ENCODE measurements around the gene DIDO1. TPM values are rescaled to one million over a fixed set of nuclear protein-coding genes. Genes with fewer than 3 reads are reported as not detected.
A peak's percentile ranks its signal among the peaks of the same experiment; 100 is the strongest.

DIDO1 gene
- total and polyA plus RNA-seq, 2 of the 13 experiments (the other 11 are each of a cell fraction or from before 2014, with no cell fraction given) = 75.0 to 75.1 TPM

GRCh38 chr20:62837790-62838127, 88.5 kb downstream of the DIDO1 start:
- 88% methylated on average over 8 of the region's 8 CpGs for WGBS (ENCODE audit: low lambda C conversion rate)
- no peak overlapping the region for H3K27ac ChIP-seq (ENCODE audit: extremely low read length, insufficient read depth, low read length)
- H3K27me3 ChIP-seq (ENCODE audit: control insufficient read depth in 1 of 2, insufficient read depth in 2 of 2, low read length in 2 of 2) = no peaks in the 10 kb centered on the region
- no peaks in the 10 kb centered on the region for H4K20me1 ChIP-seq (ENCODE audit: insufficient read depth, low read length)
- in situ Hi-C loops (cut with HindIII; ENCODE audit: extremely low pct_ligation_motif_present, low pct_unique_long_range_greater_than_20kb) = no loop called here
- DNase-seq (ENCODE audit: low spot score) = no peak
- TF ChIP-seq ZNF530 (CRISPR knock-in tag; IDR thresholded peaks at IDR 0.05; ENCODE audit: low read depth) = 0 out of 2 replicates have a peak, but pooled peaks have one; percentile 2
- no peak for TF ChIP-seq NCOA5 (CRISPR knock-in tag; IDR thresholded peaks at IDR 0.05)
- no peak for FAIRE-seq
- no TSS peak for BruUV-seq (replicated peaks)
- no peak for ATAC-seq
- no peaks in the 10 kb centered on the region for H3K79me2 ChIP-seq (ENCODE audit: insufficient read depth, low read length)
- ChIA-PET CTCF (ENCODE audit: low intra/inter-chr PET ratio, low total read pairs) (no interaction called here), POLR2A (no interaction called here)
- no peak overlapping the region for H3K4me3 ChIP-seq (replicated peaks in 1 of 3; ENCODE audit: insufficient read depth in 1 of 3, low read depth in 2 of 3, low read length in 3 of 3)
- intact Hi-C loops (cut with micrococcal nuclease; ENCODE audit: unreplicated experiment) = no loop called here
- no peak overlapping the region for H2AFZ ChIP-seq (ENCODE audit: low read length)
- H3K4me1 ChIP-seq (ENCODE audit: insufficient read depth, low read length) = peaks cover 13% of the 10 kb centered on the region
- no peak overlapping the region for H3K9ac ChIP-seq (ENCODE audit: insufficient read depth, low read depth, low read length)
- peaks cover 14 to 22% of the 10 kb centered on the region in 2 experiments; a peak in 4 of 5 replicates for H3K36me3 ChIP-seq (replicated peaks in 1 of 2; ENCODE audit: control insufficient read depth in 1 of 2, insufficient read depth in 2 of 2, low read length in 2 of 2)
- H3K9me3 ChIP-seq (ENCODE audit: low read length) = no peaks in the 10 kb centered on the region
- no peak overlapping the region for H3K4me2 ChIP-seq (ENCODE audit: low read depth, low read length)

GRCh38 chr20:62836967-62837490, 89.3 kb downstream of the DIDO1 start:
- FAIRE-seq (no peak), DNase-seq (ENCODE audit: low spot score) (no peak), ATAC-seq (no peak)
- H2AFZ ChIP-seq (ENCODE audit: low read length) = no peak overlapping the region
- peaks cover 14 to 22% of the 10 kb centered on the region in 2 experiments; a peak in 4 of 5 replicates for H3K36me3 ChIP-seq (replicated peaks in 1 of 2; ENCODE audit: control insufficient read depth in 1 of 2, insufficient read depth in 2 of 2, low read length in 2 of 2)
- ChIA-PET POLR2A (no interaction called here), CTCF (ENCODE audit: low intra/inter-chr PET ratio, low total read pairs) (no interaction called here)
- intact Hi-C loops (cut with micrococcal nuclease; ENCODE audit: unreplicated experiment) = no loop called here
- H3K4me2 ChIP-seq (ENCODE audit: low read depth, low read length) = no peak overlapping the region
- H3K4me1 ChIP-seq (ENCODE audit: insufficient read depth, low read length) = peaks cover 20% of the 10 kb centered on the region
- no peaks in the 10 kb centered on the region for H3K79me2 ChIP-seq (ENCODE audit: insufficient read depth, low read length)
- H3K27me3 ChIP-seq (ENCODE audit: control insufficient read depth in 1 of 2, insufficient read depth in 2 of 2, low read length in 2 of 2) = no peaks in the 10 kb centered on the region
- no peak overlapping the region for H3K9ac ChIP-seq (ENCODE audit: insufficient read depth, low read depth, low read length)
- no peaks in the 10 kb centered on the region for H3K9me3 ChIP-seq (ENCODE audit: low read length)
- in situ Hi-C loops (cut with HindIII; ENCODE audit: extremely low pct_ligation_motif_present, low pct_unique_long_range_greater_than_20kb) = no loop called here
- WGBS (ENCODE audit: low lambda C conversion rate) = 94% methylated on average over 19 of the region's 19 CpGs
- H3K27ac ChIP-seq (ENCODE audit: extremely low read length, insufficient read depth, low read length) = no peak overlapping the region
- H3K4me3 ChIP-seq (replicated peaks in 1 of 3; ENCODE audit: insufficient read depth in 1 of 3, low read depth in 2 of 3, low read length in 3 of 3) = no peak overlapping the region
- H4K20me1 ChIP-seq (ENCODE audit: insufficient read depth, low read length) = no peaks in the 10 kb centered on the region
- no TSS peak for BruUV-seq (replicated peaks)
- no peak for TF ChIP-seq ATF1 (CRISPR knock-in tag; IDR thresholded peaks at IDR 0.05)
- TF ChIP-seq HDAC2 (CRISPR knock-in tag; IDR thresholded peaks at IDR 0.05) = no peak
- no peak for TF ChIP-seq GRHL1 (CRISPR knock-in tag; conservative IDR thresholded peaks at IDR 0.05)
- no peak for TF ChIP-seq ZBTB49 (CRISPR knock-in tag; IDR thresholded peaks at IDR 0.05; ENCODE audit: borderline replicate concordance)
- TF ChIP-seq IRF9 (CRISPR knock-in tag; IDR thresholded peaks at IDR 0.05; ENCODE audit: borderline replicate concordance) = no peak
- no peak for TF ChIP-seq RBM22 (optimal IDR thresholded peaks at IDR 0.05; ENCODE audit: low read length)
- no peak for TF ChIP-seq ZNF737 (CRISPR knock-in tag; IDR thresholded peaks at IDR 0.05; ENCODE audit: borderline replicate concordance)
- TF ChIP-seq ZNF362 (CRISPR knock-in tag; IDR thresholded peaks at IDR 0.05; ENCODE audit: borderline replicate concordance) = no peak
- no peak for TF ChIP-seq RXRA (CRISPR knock-in tag; IDR thresholded peaks at IDR 0.05)
- no peak for TF ChIP-seq KLF15 (CRISPR knock-in tag; IDR thresholded peaks at IDR 0.05; ENCODE audit: borderline replicate concordance)

Data from HepG2 (cell line).